Activated naive CD8-positive, alpha-beta T cell treated with anti-CD3 and anti-CD28 coated beads, Interleukin-2, amount 50 U/mL, for 24 hours (primary cell): ENCODE data around the gene ENOX1.

Experiments
- ATAC-seq: fragments of 150-1000 bp; cut with Tn5 transposase; one replicate; pipeline ENCODE4 v1.10.0; 2021
- DNase-seq: peaks from one replicate; pipeline ENCODE4 v3.0.0; 2021
- H3K27ac Mint-ChIP-seq: one replicate; pipeline ENCODE4 v1.8.0; 2021; ENCODE audit warnings: mild to moderate bottlenecking, mixed read lengths
- H3K27me3 Mint-ChIP-seq: one replicate; pipeline ENCODE4 v1.8.0; 2021; ENCODE audit warnings: mixed read lengths
- H3K36me3 Mint-ChIP-seq: one replicate; pipeline ENCODE4 v1.8.0; 2021; ENCODE audit warnings: low read depth, mixed read lengths
- H3K4me1 Mint-ChIP-seq: one replicate; pipeline ENCODE4 v1.8.0; 2021; ENCODE audit warnings: mixed read lengths
- H3K4me3 Mint-ChIP-seq: one replicate; pipeline ENCODE4 v1.8.0; 2021; ENCODE audit warnings: mild to moderate bottlenecking, moderate library complexity, mixed read lengths
- H3K9me3 Mint-ChIP-seq: one replicate; pipeline ENCODE4 v1.8.0; 2021; ENCODE audit warnings: mixed read lengths

Gene ENOX1

GRCh38 chr13:43657485-43657884, 129.3 kb downstream of the ENOX1 start:
- Mint-ChIP-seq H3K9me3 (no peaks in the 10 kb centered on the region), H3K4me3 (no peak overlapping the region), H3K4me1 (no peaks in the 10 kb centered on the region), H3K27ac (no peak overlapping the region), H3K36me3 (no peaks in the 10 kb centered on the region), H3K27me3 (peaks cover 2% of the 10 kb centered on the region)
- DNase-seq (no peak), ATAC-seq (no peak)

GRCh38 chr13:43653980-43654379, 132.8 kb downstream of the ENOX1 start:
- Mint-ChIP-seq H3K9me3 (no peaks in the 10 kb centered on the region), H3K27me3 (peaks cover 1% of the 10 kb centered on the region), H3K27ac (no peak overlapping the region), H3K4me1 (no peaks in the 10 kb centered on the region), H3K4me3 (no peak overlapping the region), H3K36me3 (no peaks in the 10 kb centered on the region)
- no peak for DNase-seq
- ATAC-seq = no peak

GRCh38 chr13:43653395-43653794, 133.4 kb downstream of the ENOX1 start:
- H3K36me3 Mint-ChIP-seq = no peaks in the 10 kb centered on the region
- H3K9me3 Mint-ChIP-seq = no peaks in the 10 kb centered on the region
- no peaks in the 10 kb centered on the region for H3K27me3 Mint-ChIP-seq
- H3K4me3 Mint-ChIP-seq = no peak overlapping the region
- no peak overlapping the region for H3K27ac Mint-ChIP-seq
- no peaks in the 10 kb centered on the region for H3K4me1 Mint-ChIP-seq
- ATAC-seq (no peak), DNase-seq (no peak)

- Mint-ChIP-seq H3K27me3 (no peaks in the 10 kb centered on the region), H3K4me1 (no peaks in the 10 kb centered on the region), H3K27ac (no peak overlapping the region), H3K36me3 (no peaks in the 10 kb centered on the region), H3K4me3 (no peak overlapping the region), H3K9me3 (no peaks in the 10 kb centered on the region)
- no peak for DNase-seq
- ATAC-seq = no peak
Measured at GRCh38 chr13:43652760-43653159, 134.0 kb downstream of the ENOX1 start.

DNA sequence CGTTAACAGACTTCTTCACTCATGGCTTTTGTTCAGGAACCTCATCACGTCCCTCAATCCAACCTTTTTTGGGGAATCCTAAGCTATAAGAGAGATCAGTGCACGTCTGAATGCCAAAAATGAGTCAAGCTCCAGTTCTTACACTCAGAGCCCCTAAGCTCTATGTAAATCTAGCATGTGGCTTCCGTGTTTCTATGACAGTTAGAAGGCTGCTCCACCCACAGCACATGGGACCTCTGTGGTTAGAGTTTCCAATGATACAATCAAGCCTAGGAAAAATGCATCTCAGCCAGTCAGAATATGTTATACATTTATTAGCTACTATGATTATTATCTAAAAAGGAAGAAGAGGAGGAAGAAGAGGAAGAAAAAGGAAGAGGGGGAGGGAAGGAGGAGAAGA, 135.9 kb downstream of the ENOX1 start:
- Mint-ChIP-seq H3K4me3 (no peak overlapping the region), H3K4me1 (no peaks in the 10 kb centered on the region), H3K27ac (no peak overlapping the region), H3K27me3 (no peaks in the 10 kb centered on the region), H3K36me3 (no peaks in the 10 kb centered on the region), H3K9me3 (no peaks in the 10 kb centered on the region)
- no peak for ATAC-seq
- DNase-seq = no peak

- DNase-seq = no peak
- no peaks in the 10 kb centered on the region for H3K4me1 Mint-ChIP-seq
- H3K9me3 Mint-ChIP-seq = no peaks in the 10 kb centered on the region
Measured at GRCh38 chr13:43648733-43649132, 138.0 kb downstream of the ENOX1 start.

GRCh38 chr13:43647471-43647870, 139.3 kb downstream of the ENOX1 start:
- Mint-ChIP-seq H3K27ac (no peak overlapping the region), H3K27me3 (no peaks in the 10 kb centered on the region), H3K36me3 (no peaks in the 10 kb centered on the region), H3K4me3 (no peak overlapping the region), H3K9me3 (no peaks in the 10 kb centered on the region), H3K4me1 (no peaks in the 10 kb centered on the region)
- ATAC-seq = no peak
- DNase-seq = no peak

More at GRCh38 chr13:43648733-43649132, 138.0 kb downstream of the ENOX1 start:
- no peaks in the 10 kb centered on the region for H3K27me3 Mint-ChIP-seq
- H3K27ac Mint-ChIP-seq = no peak overlapping the region
- no peak for ATAC-seq
- no peaks in the 10 kb centered on the region for H3K36me3 Mint-ChIP-seq
- no peak overlapping the region for H3K4me3 Mint-ChIP-seq

- no peaks in the 10 kb centered on the region for H3K36me3 Mint-ChIP-seq
- no peaks in the 10 kb centered on the region for H3K4me1 Mint-ChIP-seq
- H3K4me3 Mint-ChIP-seq = no peak overlapping the region
- DNase-seq (no peak), ATAC-seq (no peak)
- H3K27me3 Mint-ChIP-seq = peaks cover 2% of the 10 kb centered on the region
- no peaks in the 10 kb centered on the region for H3K9me3 Mint-ChIP-seq
- no peak overlapping the region for H3K27ac Mint-ChIP-seq
Measured at GRCh38 chr13:43640476-43640875, 146.3 kb downstream of the ENOX1 start.

DNA sequence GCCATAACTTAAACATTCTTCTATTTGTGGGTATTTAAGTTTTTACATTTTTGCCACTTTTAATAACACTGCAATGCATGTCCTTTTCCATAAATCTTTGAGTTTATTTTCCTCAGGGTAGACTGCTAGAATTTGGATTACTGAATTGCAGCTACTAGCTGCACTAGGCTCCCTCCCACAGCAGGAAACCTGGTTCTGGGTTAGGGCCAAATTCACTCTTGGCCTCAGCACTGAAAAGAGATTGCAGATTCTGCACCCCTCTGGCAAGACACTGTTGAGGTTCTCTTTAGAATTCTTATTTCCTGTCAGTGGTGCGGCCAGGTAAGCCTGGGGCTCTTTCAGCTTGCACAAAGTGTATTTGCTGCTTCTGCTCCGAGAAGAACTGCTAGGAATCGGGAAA, 155.7 kb downstream of the ENOX1 start:
- Mint-ChIP-seq H3K27me3 (peaks cover 11% of the 10 kb centered on the region), H3K4me1 (no peaks in the 10 kb centered on the region), H3K9me3 (no peaks in the 10 kb centered on the region), H3K36me3 (no peaks in the 10 kb centered on the region), H3K27ac (no peak overlapping the region), H3K4me3 (no peak overlapping the region)
- ATAC-seq = no peak
- DNase-seq = no peak

- no peaks in the 10 kb centered on the region for H3K4me1 Mint-ChIP-seq
- H3K4me3 Mint-ChIP-seq = no peak overlapping the region
- no peaks in the 10 kb centered on the region for H3K9me3 Mint-ChIP-seq
- H3K27me3 Mint-ChIP-seq = peaks cover 8% of the 10 kb centered on the region
- no peak overlapping the region for H3K27ac Mint-ChIP-seq
- no peak for DNase-seq
- ATAC-seq = no peak
- H3K36me3 Mint-ChIP-seq = no peaks in the 10 kb centered on the region
Measured at GRCh38 chr13:43629691-43630480, 156.9 kb downstream of the ENOX1 start.

DNA sequence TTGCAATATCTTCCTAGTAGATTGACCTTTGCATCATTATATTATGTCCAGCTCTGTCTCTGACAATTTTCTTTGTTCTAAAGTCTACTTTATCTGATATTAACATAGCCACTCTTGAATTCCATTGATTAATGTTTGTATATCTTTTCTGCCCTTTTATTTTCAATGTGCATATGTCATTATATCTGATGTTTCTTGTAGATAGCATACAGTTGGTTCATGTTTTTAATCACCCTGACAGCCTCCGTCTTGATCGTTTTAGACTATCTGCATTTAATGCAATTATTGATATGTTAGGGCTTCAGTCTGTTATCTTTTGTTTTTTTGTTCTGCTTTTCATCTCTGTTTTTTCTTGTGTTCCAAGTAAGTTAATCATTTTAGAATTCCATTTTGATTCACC, 159.8 kb downstream of the ENOX1 start:
- no peaks in the 10 kb centered on the region for H3K27me3 Mint-ChIP-seq
- no peak overlapping the region for H3K27ac Mint-ChIP-seq
- DNase-seq (no peak), ATAC-seq (no peak)
- H3K9me3 Mint-ChIP-seq = peaks cover 6% of the 10 kb centered on the region
- no peak overlapping the region for H3K4me3 Mint-ChIP-seq
- H3K4me1 Mint-ChIP-seq = no peaks in the 10 kb centered on the region
- no peaks in the 10 kb centered on the region for H3K36me3 Mint-ChIP-seq

DNA sequence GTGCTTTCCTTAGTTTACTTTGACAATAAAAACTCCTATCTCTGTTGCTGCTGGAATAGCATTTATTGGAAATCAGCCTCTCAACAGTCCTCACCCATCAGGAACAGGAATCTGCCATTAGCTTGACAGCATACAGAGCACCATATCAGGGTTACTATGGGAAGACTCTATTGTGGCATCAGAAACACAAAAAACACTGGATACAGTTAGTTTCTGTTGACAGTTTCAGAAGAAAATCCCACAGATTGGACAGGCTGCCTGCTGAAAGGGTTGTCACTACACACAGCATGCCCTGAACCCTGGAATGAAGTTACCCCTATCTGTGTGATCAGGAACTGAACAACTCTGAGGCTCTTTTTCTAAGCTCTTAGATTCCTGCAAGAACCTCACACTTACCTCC, 172.7 kb downstream of the ENOX1 start:
- Mint-ChIP-seq H3K27me3 (no peaks in the 10 kb centered on the region), H3K4me1 (no peaks in the 10 kb centered on the region), H3K36me3 (no peaks in the 10 kb centered on the region), H3K4me3 (no peak overlapping the region), H3K27ac (no peak overlapping the region), H3K9me3 (no peaks in the 10 kb centered on the region)
- DNase-seq = no peak
- ATAC-seq = no peak

DNA sequence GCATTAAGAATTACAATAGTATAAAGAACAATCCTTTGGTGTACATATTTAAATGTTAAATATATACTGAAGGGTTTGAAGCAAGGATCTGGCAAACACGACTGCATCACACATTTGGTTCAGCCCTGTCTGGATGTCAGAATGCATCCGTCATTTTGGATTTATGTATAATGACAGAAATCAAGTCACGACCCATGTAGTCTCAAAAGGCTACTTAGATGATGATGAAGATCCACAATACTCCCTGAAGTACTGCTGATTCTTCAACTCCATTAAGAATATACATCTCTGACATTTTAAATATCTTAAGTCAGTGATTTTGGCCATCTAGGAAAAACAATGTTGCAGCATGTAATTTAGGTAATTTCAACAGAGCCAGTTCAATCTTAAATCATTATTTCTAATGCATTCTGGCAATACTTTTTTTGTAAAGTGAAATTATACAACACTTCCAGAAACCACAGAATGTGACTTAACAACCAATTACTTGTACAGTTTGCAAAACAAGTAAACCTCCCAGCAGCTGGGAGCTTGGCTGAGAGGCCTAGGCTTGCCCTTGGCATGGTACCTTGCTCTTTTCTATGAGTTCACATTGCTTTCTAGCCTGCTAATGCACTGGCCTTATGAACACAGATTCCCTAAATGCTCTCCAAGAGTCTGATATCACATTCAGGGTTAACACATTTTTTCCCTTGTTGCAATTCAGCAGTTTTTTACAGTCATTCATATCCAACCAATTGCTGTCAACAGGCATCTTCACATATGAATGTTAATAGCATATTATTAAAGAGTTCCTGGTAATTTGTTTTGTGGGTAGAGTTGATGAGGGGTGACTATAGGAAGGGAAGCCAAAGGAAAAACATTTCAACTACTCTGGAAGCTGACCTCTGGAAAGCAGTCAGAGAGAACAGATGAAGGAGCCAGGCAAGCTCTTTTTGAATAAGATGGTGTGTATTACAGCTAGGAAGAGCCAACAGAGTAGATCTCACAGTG, 175.2 kb downstream of the ENOX1 start:
- Mint-ChIP-seq H3K36me3 (no peaks in the 10 kb centered on the region), H3K27me3 (no peaks in the 10 kb centered on the region), H3K4me3 (no peak overlapping the region), H3K9me3 (no peaks in the 10 kb centered on the region), H3K27ac (no peak overlapping the region), H3K4me1 (no peaks in the 10 kb centered on the region)
- ATAC-seq (no peak), DNase-seq (no peak)

DNA sequence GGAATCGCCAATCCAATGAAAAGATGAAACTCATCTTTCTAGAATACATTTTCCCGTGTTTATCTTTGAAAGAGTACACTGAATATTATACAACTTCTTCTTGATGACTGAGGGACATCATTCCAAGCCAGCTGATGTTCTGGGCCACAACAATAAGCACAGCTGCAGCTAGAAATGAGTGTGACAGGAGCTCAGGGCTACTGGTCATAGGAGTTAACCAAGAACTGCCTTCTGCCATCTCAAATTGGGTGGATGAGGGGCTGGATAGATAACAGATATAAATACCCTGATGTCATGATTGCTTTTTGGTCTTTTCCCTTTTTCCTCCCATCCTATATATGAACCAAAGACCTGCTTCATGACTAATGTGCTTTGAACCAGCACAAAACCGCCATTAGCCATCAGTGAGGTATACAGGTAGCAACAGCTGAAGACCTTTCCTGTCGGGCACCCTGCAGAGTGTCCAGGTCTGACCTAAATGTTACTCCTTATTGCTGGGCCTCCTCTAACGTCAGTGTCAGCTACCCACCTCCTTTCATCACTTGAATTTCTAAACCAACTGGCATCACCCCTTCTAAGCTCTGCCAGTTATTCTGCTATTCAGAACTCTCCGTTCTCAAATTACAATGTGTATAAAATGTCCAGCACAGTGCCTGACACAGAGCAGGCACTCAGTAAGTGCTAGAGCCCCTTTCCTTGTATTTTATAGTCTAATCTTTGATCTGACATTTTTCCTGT, 178.2 kb downstream of the ENOX1 start:
- peaks cover 3% of the 10 kb centered on the region for H3K36me3 Mint-ChIP-seq
- no peaks in the 10 kb centered on the region for H3K4me1 Mint-ChIP-seq
- no peak overlapping the region for H3K27ac Mint-ChIP-seq
- no peak for ATAC-seq
- H3K4me3 Mint-ChIP-seq = no peak overlapping the region
- DNase-seq = no peak
- H3K27me3 Mint-ChIP-seq = no peaks in the 10 kb centered on the region
- peaks cover 20% of the 10 kb centered on the region for H3K9me3 Mint-ChIP-seq
